Breast epithelium (tissue), 4 donors: Measurements from ENCODE around the gene DLEC1. TPM values are rescaled to one million over a fixed set of nuclear protein-coding genes. Genes with fewer than 3 reads are reported as not detected.
A peak's percentile ranks its signal among the peaks of the same experiment; 100 is the strongest.

Experiments
- DNase-seq, 2 donors: peaks; one replicate each; pipeline ENCODE4 v3.0.0-alpha.2; 2019; ENCODE audit warnings: low spot score in 2 of 2
- H3K27ac ChIP-seq, 2 donors: fragments of 200-600 bp; sonication (generic) in 1 of 2; one replicate each; pipeline ENCODE4 v1.5.1; 2016 to 2019; ENCODE audit warnings: mild to moderate bottlenecking in 1 of 2
- H3K27me3 ChIP-seq, 2 donors: fragments of 200-600 bp; sonication (generic) in 1 of 2; one replicate each; pipeline versions ENCODE4 v1.5.1 to v1.6.0; 2017 to 2019; ENCODE audit warnings: control low read depth in 1 of 2, mild to moderate bottlenecking in 1 of 2
- H3K36me3 ChIP-seq: fragments of 200-600 bp; one replicate; pipeline ENCODE4 v1.5.1; 2019
- H3K4me1 ChIP-seq, 2 donors: fragments of 200-600 bp; sonication (generic); one replicate each; pipeline ENCODE4 v1.5.1; 2016 to 2019; ENCODE audit warnings: control low read depth in 1 of 2
- H3K4me3 ChIP-seq, 3 donors: fragments of 200-600 bp; sonication (generic); 1 replicate in 2 of 3; 2 replicates in 1 of 3; pipeline ENCODE4 v1.5.1; 2016 to 2019; ENCODE audit warnings: mild to moderate bottlenecking in 3 of 3, moderate library complexity in 2 of 3
- H3K9me3 ChIP-seq, 2 donors: fragments of 200-600 bp; sonication (generic) in 1 of 2; one replicate each; pipeline ENCODE4 v1.5.1; 2016 to 2019; ENCODE audit warnings: control low read depth in 1 of 2
- POLR2A ChIP-seq: fragments of 450-650 bp; IDR thresholded peaks from one replicate; pipeline ENCODE4 v1.6.1; 2016; ENCODE audit warnings: antibody characterized with exemption, mild to moderate bottlenecking, moderate library complexity
- POLR2AphosphoS5 ChIP-seq, 3 donors: sonication (generic); formaldehyde crosslinking; IDR thresholded peaks; one replicate each; pipeline ENCODE4 v1.6.1; 2017; ENCODE audit warnings: antibody characterized with exemption in 3 of 3
- intact Hi-C: fragments of 100-400 bp; cut with DNase I; formaldehyde crosslinking; loops from one replicate; pipeline ENCODE4 v1.15.1; 2023; ENCODE audit warnings: low total_unique reads
- total RNA-seq, 3 donors: library from RNA; depleted of rRNA; stranded (reverse); fragments of >200 nt; gene quantifications; one replicate each; pipeline ENCODE4 v1.1.0, GENCODE V29; 2016
- TF ChIP-seq, protein P1 (sequence below), 3 donors: fragments of 450-650 bp; IDR thresholded peaks; one replicate each; pipeline ENCODE4 v1.5.1; 2016 to 2017; ENCODE audit warnings: antibody characterized with exemption in 3 of 3, mild to moderate bottlenecking in 3 of 3, moderate library complexity in 3 of 3

The DLEC1 gene
- total RNA-seq, 3 donors from 2014 or later, result 0.98 to 2.0 (median 1.1) TPM

DNA sequence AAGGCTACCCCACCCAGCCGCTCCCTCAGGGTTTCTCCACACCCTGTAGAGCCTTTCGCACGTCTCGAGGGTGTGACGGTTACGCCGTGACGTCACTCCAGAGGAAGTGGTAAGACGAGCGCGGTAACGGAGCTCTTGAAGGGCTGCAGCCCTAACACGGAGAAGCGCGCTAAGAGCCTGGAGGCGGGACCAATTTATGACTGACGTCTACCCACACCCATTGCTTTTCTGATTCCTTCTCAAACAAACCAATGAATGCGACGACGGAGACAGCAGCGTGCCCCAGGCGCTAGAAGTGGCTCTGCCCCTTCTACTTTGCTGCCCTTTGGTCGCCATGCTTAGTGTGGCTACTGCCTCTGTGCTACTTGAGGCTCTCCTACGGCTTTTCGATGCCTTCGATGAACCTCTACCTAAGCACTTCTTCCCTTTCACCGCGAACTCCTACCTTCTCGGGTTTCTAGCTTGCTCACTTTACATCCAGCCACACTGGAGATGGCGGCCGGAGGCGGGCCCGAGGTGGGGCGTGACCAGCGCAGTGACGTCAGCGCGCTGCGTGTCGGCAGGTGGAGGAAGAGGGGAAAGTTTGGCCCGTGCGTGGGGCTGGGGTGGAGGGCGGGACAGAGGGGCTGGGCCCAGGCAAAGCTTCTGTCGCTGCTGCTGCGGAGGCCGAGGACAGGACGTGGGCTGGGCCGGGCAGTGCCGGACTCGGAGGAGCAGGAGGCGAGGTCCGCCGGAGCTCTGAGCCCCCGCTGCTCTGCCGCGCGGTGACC, 126.1 kb downstream of the DLEC1 start, which contains the start of gene OXSR1:
TSS of gene OXSR1 (plus strand) at position 586 of the 770 bp plus-strand sequence. CDS start 340 bp downstream, outside the sequence.
- H3K27me3 ChIP-seq, result no peaks in the 10 kb centered on the region
- no peaks in the 10 kb centered on the region for H3K9me3 ChIP-seq
- peak within 1 kb of the TSS; percentile 97 to 99 for H3K27ac ChIP-seq
- intact Hi-C loops, result no loop called here
- H3K36me3 ChIP-seq, result no peaks in the 10 kb centered on the region
- TF ChIP-seq, protein P1, sequence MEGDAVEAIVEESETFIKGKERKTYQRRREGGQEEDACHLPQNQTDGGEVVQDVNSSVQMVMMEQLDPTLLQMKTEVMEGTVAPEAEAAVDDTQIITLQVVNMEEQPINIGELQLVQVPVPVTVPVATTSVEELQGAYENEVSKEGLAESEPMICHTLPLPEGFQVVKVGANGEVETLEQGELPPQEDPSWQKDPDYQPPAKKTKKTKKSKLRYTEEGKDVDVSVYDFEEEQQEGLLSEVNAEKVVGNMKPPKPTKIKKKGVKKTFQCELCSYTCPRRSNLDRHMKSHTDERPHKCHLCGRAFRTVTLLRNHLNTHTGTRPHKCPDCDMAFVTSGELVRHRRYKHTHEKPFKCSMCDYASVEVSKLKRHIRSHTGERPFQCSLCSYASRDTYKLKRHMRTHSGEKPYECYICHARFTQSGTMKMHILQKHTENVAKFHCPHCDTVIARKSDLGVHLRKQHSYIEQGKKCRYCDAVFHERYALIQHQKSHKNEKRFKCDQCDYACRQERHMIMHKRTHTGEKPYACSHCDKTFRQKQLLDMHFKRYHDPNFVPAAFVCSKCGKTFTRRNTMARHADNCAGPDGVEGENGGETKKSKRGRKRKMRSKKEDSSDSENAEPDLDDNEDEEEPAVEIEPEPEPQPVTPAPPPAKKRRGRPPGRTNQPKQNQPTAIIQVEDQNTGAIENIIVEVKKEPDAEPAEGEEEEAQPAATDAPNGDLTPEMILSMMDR (IDR thresholded peaks at IDR 0.05), result no peak
- TF ChIP-seq POLR2A (peak; percentile 82), POLR2AphosphoS5 (IDR thresholded peaks at IDR 0.05) (peak; percentile 83 to 99 (median 93))
- DNase-seq, result peak; percentile 98 to 99
- H3K4me3 ChIP-seq, result peak within 1 kb of the TSS; percentile 73 to 98 (median 93)
- H3K4me1 ChIP-seq, result peaks cover 0 to 4% of the 10 kb centered on the region in 2 donors

DNA sequence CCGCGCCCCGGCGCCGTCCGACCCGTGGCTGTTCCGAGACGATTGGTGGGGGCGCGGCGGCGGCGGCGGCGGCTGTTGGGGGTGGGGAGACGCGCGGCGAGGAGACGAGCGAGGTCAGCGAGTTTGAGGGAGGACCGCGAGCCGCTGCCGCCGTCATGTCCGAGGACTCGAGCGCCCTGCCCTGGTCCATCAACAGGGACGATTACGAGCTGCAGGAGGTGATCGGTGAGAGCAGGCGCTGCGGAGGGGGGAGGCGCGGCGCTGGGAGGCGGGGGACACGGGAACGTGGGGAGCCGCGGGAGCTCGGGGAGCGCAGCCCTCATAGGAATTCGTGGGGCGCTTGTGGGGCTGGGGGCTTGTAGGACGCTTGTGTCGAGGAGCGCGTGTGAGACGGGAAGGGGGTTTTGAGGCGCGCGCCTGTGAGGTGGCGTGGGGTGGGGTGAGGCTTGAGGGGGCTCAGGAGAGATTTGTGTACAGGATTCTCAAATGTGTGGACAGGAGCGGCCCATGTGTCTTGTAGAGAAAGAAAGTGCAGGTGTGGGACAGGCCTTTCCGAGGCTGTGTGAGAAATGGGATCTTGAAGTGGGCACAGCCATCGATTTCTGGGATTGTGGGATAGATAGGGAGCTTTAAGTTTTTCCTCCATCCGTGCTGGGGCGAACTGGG, 126.8 kb downstream of the DLEC1 start:
- intact Hi-C loops, result no loop called here
- no peaks in the 10 kb centered on the region for H3K9me3 ChIP-seq
- H3K27ac ChIP-seq, result peak overlapping the region; percentile 97 to 99
- H3K4me1 ChIP-seq, result peaks cover 0 to 4% of the 10 kb centered on the region in 2 donors
- H3K36me3 ChIP-seq, result no peaks in the 10 kb centered on the region
- DNase-seq, result peak; percentile 51 to 67
- no peaks in the 10 kb centered on the region for H3K27me3 ChIP-seq
- TF ChIP-seq, protein P1 (IDR thresholded peaks at IDR 0.05), result no peak
- TF ChIP-seq POLR2A (no peak), POLR2AphosphoS5 (IDR thresholded peaks at IDR 0.05) (no peak)
- H3K4me3 ChIP-seq, result peak overlapping the region; percentile 73 to 98 (median 93)

DNA sequence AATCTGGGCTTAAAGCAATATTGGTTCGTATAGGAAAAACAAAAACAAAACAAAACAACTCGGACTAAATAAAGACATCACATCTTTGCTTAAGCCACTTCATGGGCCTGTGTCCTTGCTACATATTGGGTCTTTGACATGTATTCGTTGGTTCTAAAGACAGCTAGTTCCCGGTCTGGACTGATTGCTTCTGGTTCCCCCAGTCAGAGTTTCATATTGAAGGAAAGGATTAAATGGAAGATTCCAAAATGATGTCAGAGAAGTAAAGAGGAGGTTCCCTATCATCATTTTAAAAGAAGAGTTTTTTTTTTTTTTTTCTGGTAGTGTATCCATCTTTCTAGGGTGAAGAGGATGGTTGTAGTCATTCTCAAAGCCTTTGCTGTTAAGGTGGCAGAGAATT, 128.6 kb downstream of the DLEC1 start:
- H3K4me1 ChIP-seq, result peaks cover 0 to 4% of the 10 kb centered on the region in 2 donors
- TF ChIP-seq POLR2A, result no peak
- DNase-seq, result no peak
- H3K36me3 ChIP-seq, result no peaks in the 10 kb centered on the region
- no peak overlapping the region for H3K4me3 ChIP-seq
- H3K27ac ChIP-seq, result no peak overlapping the region
- no peaks in the 10 kb centered on the region for H3K9me3 ChIP-seq
- H3K27me3 ChIP-seq, result no peaks in the 10 kb centered on the region
- intact Hi-C loops, result no loop called here

DNA sequence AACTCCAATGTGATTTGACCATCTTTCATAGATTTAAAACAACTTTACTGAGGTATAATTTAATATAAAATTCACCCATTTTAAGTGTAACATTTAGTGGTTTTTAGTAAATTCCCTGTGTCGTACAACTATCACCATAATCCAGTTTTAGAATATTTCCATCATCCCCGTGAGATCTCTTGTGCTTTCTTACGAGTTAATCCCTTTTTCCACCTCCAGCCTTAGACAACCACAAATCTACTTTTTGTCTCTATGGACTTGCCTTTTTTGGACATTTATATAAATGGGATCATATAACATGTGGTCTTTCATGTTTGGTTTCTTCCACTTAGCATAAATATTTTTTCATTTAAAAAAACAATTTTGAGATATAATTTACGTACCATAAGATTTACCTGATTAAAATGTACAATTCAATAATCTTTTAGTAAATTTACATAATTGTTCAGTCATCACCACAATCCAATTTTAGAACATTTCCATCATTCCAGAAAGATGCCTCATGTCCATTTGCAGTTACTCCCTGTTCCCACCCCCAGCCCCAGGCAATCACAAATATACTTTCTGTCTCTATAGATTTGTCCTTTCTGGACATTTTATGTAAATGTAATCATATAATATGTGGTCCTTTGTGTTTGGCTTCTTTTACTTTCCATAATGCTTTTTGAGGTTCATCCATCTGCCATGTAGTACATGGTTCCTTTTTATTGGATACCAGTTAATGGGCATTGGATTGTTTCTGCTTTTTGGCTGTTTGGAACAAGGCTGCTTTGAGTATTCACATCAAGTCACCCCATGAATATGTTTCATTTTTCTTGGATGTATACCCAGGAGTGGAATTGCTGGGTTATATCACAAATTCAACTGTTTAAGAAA, 129.4 kb downstream of the DLEC1 start:
- no peaks in the 10 kb centered on the region for H3K27me3 ChIP-seq
- intact Hi-C loops, result no loop called here
- peaks cover 0 to 4% of the 10 kb centered on the region in 2 donors for H3K4me1 ChIP-seq
- no peaks in the 10 kb centered on the region for H3K36me3 ChIP-seq
- no peak overlapping the region for H3K4me3 ChIP-seq
- no peak for DNase-seq
- H3K9me3 ChIP-seq, result no peaks in the 10 kb centered on the region
- TF ChIP-seq POLR2AphosphoS5 (IDR thresholded peaks at IDR 0.05) (no peak), POLR2A (no peak)
- TF ChIP-seq, protein P1 (IDR thresholded peaks at IDR 0.05), result no peak
- H3K27ac ChIP-seq, result no peak overlapping the region

DNA sequence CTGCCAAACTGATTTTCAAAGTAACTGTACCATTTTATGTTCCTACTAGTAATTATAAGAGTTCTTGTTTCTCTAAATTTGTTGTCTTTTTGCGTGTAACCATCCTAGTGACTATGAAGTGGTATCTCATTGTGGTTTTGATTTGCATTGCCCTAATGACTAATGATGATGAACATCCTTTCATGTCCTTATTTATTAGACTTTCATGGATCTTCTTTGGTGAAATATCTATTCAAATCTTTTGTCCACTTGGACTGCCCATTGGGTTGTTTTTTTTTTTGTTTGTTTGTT, 130.0 kb downstream of the DLEC1 start:
- Histone ChIP-seq H3K27me3 (no peaks in the 10 kb centered on the region), H3K36me3 (no peaks in the 10 kb centered on the region), H3K9me3 (no peaks in the 10 kb centered on the region), H3K4me3 (no peak overlapping the region), H3K27ac (no peak overlapping the region), H3K4me1 (peaks cover 0 to 4% of the 10 kb centered on the region in 2 donors)
- intact Hi-C loops, result no loop called here
- no peak for TF ChIP-seq POLR2AphosphoS5 (IDR thresholded peaks at IDR 0.05)
- no peak for TF ChIP-seq POLR2A
- TF ChIP-seq, protein P1 (IDR thresholded peaks at IDR 0.05), result no peak
- DNase-seq, result no peak
